HepG2 (cell line): ENCODE results near the gene ENTPD5. TPM values are rescaled to one million over a fixed set of nuclear protein-coding genes. Genes with fewer than 3 reads are reported as not detected.

Source experiments
- ATF1 ChIP-seq: IDR thresholded peaks from 2 replicates; pipeline ENCODE4 v1.6.1; 2016; ENCODE audit warnings: mild to moderate bottlenecking, control low read depth
- BCL6 ChIP-seq: IDR thresholded peaks from 2 replicates; pipeline ENCODE4 v1.6.1; 2016; ENCODE audit warnings: missing genetic modification reagents, missing compliant biosample characterization
- GATA4 ChIP-seq: sonication (generic); IDR thresholded peaks from 2 replicates; pipeline ENCODE4 v1.6.1; 2016; ENCODE audit warnings: antibody characterized with exemption, low read depth, borderline replicate concordance
- ONECUT2 ChIP-seq: sonication (generic); formaldehyde crosslinking; IDR thresholded peaks from 2 replicates; pipeline ENCODE4 v1.4.0; 2020; ENCODE audit warnings: missing genetic modification reagents
- PATZ1 ChIP-seq: sonication (generic); formaldehyde crosslinking; IDR thresholded peaks from 2 replicates; pipeline ENCODE4 v1.4.0; 2020; ENCODE audit warnings: missing genetic modification reagents
- SETDB1 ChIP-seq: sonication (generic); formaldehyde crosslinking; IDR thresholded peaks from 2 replicates; pipeline ENCODE4 v1.5.1; 2020; ENCODE audit warnings: missing genetic modification reagents, mild to moderate bottlenecking, borderline replicate concordance
- SNAPC2 ChIP-seq: sonication (generic); formaldehyde crosslinking; IDR thresholded peaks from 2 replicates; pipeline ENCODE4 v1.8.1; 2022; ENCODE audit warnings: mild to moderate bottlenecking, missing genetic modification reagents
- TBX2 ChIP-seq: sonication (generic); formaldehyde crosslinking; IDR thresholded peaks from 2 replicates; pipeline ENCODE4 v1.5.0; 2020; ENCODE audit warnings: missing genetic modification reagents, mild to moderate bottlenecking, borderline replicate concordance
- ZBTB39 ChIP-seq: sonication (generic); formaldehyde crosslinking; IDR thresholded peaks from 2 replicates; pipeline ENCODE4 v1.5.0; 2020; ENCODE audit warnings: missing genetic modification reagents
- ZNF503 ChIP-seq: sonication (generic); formaldehyde crosslinking; IDR thresholded peaks from 2 replicates; pipeline ENCODE4 v1.4.0; 2020; ENCODE audit warnings: missing genetic modification reagents
- ZNF619 ChIP-seq: sonication (generic); formaldehyde crosslinking; IDR thresholded peaks from 2 replicates; pipeline ENCODE4 v1.4.0; 2020; ENCODE audit warnings: mild to moderate bottlenecking, missing genetic modification reagents
- ZNF878 ChIP-seq: sonication (generic); formaldehyde crosslinking; IDR thresholded peaks from 2 replicates; pipeline ENCODE4 v1.8.1; 2023; ENCODE audit warnings: mild to moderate bottlenecking, missing genetic modification reagents, moderate library complexity
- polyA plus RNA-seq, 8 experiments: library from polyadenylated mRNA; depleted of rRNA in 3 of 8; stranded (reverse) in 7 of 8; unstranded in 1 of 8; fragments of >200 nt; fragmentation: Illumina TruSeq in 4 of 8; extraction: Trizol in 4 of 8; gene quantifications; 2 replicates each; pipeline versions ENCODE4 v1.2.1 to v1.2.3, GENCODE V29; 2011 to 2016; ENCODE audit warnings: low read depth in 4 of 8, missing spikeins in 1 of 8, mixed read lengths in 1 of 8; ENCODE audit not compliant: insufficient read depth in 1 of 8
- total RNA-seq, 5 experiments: library from RNA; depleted of rRNA; stranded (reverse); fragments of >200 nt; fragmentation: Illumina TruSeq; extraction: Trizol; gene quantifications; 2 replicates each; pipeline ENCODE4 v1.2.3, GENCODE V29; 2016; ENCODE audit warnings: low read depth in 1 of 5
- TF ChIP-seq, protein P1 (sequence below): sonication (generic); formaldehyde crosslinking; IDR thresholded peaks from 2 replicates; pipeline ENCODE4 v1.4.0; 2020; ENCODE audit warnings: missing genetic modification reagents, borderline replicate concordance
- TF ChIP-seq, protein P2 (sequence below): sonication (generic); formaldehyde crosslinking; IDR thresholded peaks from 2 replicates; pipeline ENCODE4 v1.4.0; 2020; ENCODE audit warnings: missing genetic modification reagents

The ENTPD5 gene
- total and polyA plus RNA-seq, 2 of the 13 experiments (the other 11 are each of a cell fraction or from before 2014, with no cell fraction given): 33.8 to 43.3 TPM

- TF ChIP-seq, protein P1, sequence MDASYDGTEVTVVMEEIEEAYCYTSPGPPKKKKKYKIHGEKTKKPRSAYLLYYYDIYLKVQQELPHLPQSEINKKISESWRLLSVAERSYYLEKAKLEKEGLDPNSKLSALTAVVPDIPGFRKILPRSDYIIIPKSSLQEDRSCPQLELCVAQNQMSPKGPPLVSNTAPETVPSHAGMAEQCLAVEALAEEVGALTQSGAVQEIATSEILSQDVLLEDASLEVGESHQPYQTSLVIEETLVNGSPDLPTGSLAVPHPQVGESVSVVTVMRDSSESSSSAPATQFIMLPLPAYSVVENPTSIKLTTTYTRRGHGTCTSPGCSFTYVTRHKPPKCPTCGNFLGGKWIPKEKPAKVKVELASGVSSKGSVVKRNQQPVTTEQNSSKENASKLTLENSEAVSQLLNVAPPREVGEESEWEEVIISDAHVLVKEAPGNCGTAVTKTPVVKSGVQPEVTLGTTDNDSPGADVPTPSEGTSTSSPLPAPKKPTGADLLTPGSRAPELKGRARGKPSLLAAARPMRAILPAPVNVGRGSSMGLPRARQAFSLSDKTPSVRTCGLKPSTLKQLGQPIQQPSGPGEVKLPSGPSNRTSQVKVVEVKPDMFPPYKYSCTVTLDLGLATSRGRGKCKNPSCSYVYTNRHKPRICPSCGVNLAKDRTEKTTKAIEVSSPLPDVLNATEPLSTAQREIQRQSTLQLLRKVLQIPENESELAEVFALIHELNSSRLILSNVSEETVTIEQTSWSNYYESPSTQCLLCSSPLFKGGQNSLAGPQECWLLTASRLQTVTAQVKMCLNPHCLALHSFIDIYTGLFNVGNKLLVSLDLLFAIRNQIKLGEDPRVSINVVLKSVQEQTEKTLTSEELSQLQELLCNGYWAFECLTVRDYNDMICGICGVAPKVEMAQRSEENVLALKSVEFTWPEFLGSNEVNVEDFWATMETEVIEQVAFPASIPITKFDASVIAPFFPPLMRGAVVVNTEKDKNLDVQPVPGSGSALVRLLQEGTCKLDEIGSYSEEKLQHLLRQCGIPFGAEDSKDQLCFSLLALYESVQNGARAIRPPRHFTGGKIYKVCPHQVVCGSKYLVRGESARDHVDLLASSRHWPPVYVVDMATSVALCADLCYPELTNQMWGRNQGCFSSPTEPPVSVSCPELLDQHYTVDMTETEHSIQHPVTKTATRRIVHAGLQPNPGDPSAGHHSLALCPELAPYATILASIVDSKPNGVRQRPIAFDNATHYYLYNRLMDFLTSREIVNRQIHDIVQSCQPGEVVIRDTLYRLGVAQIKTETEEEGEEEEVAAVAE (CRISPR knock-in tag): no peak
- TF ChIP-seq SETDB1 (no peak), ZNF619 (CRISPR knock-in tag) (no peak), ONECUT2 (CRISPR knock-in tag) (peak; percentile 86), PATZ1 (CRISPR knock-in tag) (no peak), ZNF503 (CRISPR knock-in tag) (peak; percentile 49; the same call in 1 of the 2 replicates), GATA4 (peak; percentile 16; the same call in 1 of the 2 replicates), ATF1 (peak; percentile 48; the same call in 1 of the 2 replicates), TBX2 (0 out of 2 replicates have a peak, but pooled peaks have one; percentile 31), BCL6 (CRISPR knock-in tag) (0 out of 2 replicates have a peak, but pooled peaks have one; percentile 24), SNAPC2 (no peak), ZBTB39 (CRISPR knock-in tag) (no peak), ZNF878 (CRISPR knock-in tag) (0 out of 2 replicates have a peak, but pooled peaks have one; percentile 21)
- TF ChIP-seq, protein P2, sequence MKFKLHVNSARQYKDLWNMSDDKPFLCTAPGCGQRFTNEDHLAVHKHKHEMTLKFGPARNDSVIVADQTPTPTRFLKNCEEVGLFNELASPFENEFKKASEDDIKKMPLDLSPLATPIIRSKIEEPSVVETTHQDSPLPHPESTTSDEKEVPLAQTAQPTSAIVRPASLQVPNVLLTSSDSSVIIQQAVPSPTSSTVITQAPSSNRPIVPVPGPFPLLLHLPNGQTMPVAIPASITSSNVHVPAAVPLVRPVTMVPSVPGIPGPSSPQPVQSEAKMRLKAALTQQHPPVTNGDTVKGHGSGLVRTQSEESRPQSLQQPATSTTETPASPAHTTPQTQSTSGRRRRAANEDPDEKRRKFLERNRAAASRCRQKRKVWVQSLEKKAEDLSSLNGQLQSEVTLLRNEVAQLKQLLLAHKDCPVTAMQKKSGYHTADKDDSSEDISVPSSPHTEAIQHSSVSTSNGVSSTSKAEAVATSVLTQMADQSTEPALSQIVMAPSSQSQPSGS (CRISPR knock-in tag): no peak; the same call in 1 of the 2 replicates
Measured at GRCh38 chr14:73997108-73997943, 21.8 kb downstream of the ENTPD5 start (continued).
